GM12864 (cell line): ENCODE results near the gene MREG.

ENCODE experiments used
- DNase-seq: peaks from one replicate; pipeline ENCODE4 v3.0.0-alpha.2; 2011; ENCODE audit warnings: low read depth
- H3K4me3 ChIP-seq: 2 replicates; pipeline ENCODE4 v1.5.1; 2011; ENCODE audit warnings: mild to moderate bottlenecking, low read depth, low read length, control low read depth
- CTCF ChIP-seq: IDR thresholded peaks from 2 replicates; pipeline ENCODE4 v1.5.1; 2011; ENCODE audit warnings: low read depth, mild to moderate bottlenecking, moderate library complexity, low read length, control low read depth, inconsistent platforms; ENCODE audit errors: missing control alignments

The MREG gene

DNA sequence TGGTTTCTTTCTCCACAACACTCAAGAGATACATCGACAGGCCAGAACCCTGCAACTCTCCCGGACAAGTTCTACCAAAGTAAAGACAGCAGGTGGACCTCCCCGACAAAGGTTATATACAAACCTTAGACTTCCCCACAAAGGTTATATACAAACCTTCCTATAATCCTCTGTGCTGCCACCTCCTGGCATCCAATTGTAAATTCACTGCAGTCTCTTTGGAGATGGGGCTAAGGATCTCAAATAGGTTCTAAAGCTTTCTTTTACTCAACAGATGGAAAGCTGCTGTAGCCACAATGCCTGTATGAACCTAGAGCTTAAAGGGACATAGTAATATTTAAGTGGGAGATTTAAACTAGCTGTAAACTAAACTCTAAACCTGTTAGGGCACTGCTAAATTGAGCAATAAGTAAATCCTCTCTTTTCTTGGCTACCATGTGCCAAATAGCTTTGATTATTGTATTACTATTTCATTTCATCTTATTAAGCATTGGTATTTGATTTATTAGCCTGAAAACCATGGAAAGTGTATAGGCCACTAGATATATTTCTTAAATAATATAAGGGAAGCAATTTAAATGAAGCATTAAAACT is 9.8 kb upstream of the MREG start:
- no peak for DNase-seq
- peak; percentile 64 for TF ChIP-seq CTCF
- no peak overlapping the region for H3K4me3 ChIP-seq

- no peak for TF ChIP-seq CTCF
- no peak for DNase-seq
- no peak overlapping the region for H3K4me3 ChIP-seq
These were observed 8.6 kb upstream of the MREG start for GRCh38 chr2:216021768-216022565.

- H3K4me3 ChIP-seq: no peak overlapping the region
- no peak for DNase-seq
- no peak for TF ChIP-seq CTCF
These were observed 5.4 kb upstream of the MREG start for GRCh38 chr2:216018709-216019108.

GRCh38 chr2:216017365-216017764 is 4.0 kb upstream of the MREG start:
- peak; percentile 55 for DNase-seq
- no peak for TF ChIP-seq CTCF

DNA sequence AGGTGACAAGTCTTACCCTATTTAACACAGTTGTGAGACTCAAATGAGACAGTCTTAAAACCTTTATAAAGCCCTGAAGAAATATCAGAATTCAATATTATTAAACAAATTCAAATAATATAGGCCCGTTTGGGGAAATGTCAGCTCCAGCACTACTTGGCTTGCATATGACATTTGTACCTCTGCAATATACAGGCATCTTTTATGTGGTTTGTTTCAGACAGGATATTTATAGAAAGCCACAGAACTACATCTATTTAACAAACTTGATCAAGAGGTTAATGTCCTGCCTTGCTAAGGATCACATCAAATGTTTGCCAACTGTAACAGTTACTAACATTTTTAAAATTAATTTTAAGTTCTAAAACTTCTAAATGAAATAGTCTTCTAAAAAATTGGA is 3.2 kb upstream of the MREG start:
- no peak overlapping the region; the same call in 1 of the 2 replicates for H3K4me3 ChIP-seq
- no peak for DNase-seq
- TF ChIP-seq CTCF: no peak

More at GRCh38 chr2:216017365-216017764, 4.0 kb upstream of the MREG start:
- no peak overlapping the region for H3K4me3 ChIP-seq

DNA sequence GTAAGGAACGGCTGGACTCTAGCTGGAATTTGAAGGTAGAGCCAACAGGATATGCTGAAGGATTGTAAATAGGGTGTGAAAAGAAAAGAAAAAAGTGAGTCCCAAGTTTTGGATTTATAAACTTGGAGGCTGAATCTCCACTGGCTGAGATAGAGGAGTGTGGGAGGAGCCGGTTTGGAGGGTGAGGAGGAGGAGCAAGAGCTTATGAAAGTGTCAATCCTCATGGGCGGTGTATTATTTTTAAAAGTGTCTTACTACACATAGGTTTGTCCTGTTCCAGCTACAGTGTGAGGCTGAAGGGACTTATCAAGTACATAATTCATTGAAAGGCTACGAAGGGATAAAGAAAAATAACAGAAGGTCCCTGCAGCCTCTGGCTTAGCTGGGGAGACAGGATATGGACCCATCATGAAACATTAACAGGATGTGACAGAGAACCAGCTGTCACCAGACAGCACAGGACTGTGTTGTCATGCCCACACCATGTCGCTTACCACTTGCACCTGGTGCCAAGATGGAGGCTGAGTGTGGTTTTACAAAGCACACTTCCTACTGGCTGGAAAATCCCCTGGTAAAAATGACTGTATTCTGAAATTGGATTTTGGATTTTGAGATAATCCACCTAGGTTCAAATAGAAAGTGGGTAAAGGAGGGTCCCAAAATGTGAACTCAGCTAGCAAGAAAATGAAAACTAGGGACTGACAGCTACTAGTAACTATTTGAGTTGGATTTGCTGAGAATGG is 2.5 kb upstream of the MREG start:
- peak overlapping the region; percentile 3; the same call in 1 of the 2 replicates for H3K4me3 ChIP-seq
- DNase-seq: peak; percentile 84
- TF ChIP-seq CTCF: no peak
